HG02759 (cell line): ENCODE data around the gene WDR86.

ENCODE experiments used
- ATAC-seq: cut with Tn5 transposase; IDR thresholded peaks from one replicate; pipeline ENCODE4 v1.9.1; 2021; ENCODE audit warnings: mild to moderate bottlenecking, moderate library complexity; ENCODE audit not compliant: unreplicated experiment

The WDR86 gene

GRCh38 chr7:151428378-151429236 lies 18.8 kb upstream of the WDR86 start:
- ATAC-seq, result no peak

- no peak for ATAC-seq
Observed at GRCh38 chr7:151427705-151428377, 18.0 kb upstream of the WDR86 start.

- ATAC-seq, result no peak
Observed at GRCh38 chr7:151426904-151427704, 17.3 kb upstream of the WDR86 start.

- ATAC-seq, result no peak
Observed at GRCh38 chr7:151426441-151426903, 16.6 kb upstream of the WDR86 start.

GRCh38 chr7:151425670-151426440 lies 16.0 kb upstream of the WDR86 start:
- ATAC-seq, result no peak

- no peak for ATAC-seq
Observed at GRCh38 chr7:151424799-151425198, 15.0 kb upstream of the WDR86 start.

- ATAC-seq, result no peak
Observed at GRCh38 chr7:151423936-151424335, 14.1 kb upstream of the WDR86 start.

- no peak for ATAC-seq
Observed at GRCh38 chr7:151423226-151423625, 13.4 kb upstream of the WDR86 start.

- no peak for ATAC-seq
Observed at GRCh38 chr7:151422212-151422611, 12.4 kb upstream of the WDR86 start.

- ATAC-seq, result no peak
Observed at GRCh38 chr7:151420144-151420543, 10.3 kb upstream of the WDR86 start.

- no peak for ATAC-seq
Observed at GRCh38 chr7:151416941-151417315, 7.1 kb upstream of the WDR86 start.

- ATAC-seq, result no peak
Observed at GRCh38 chr7:151416112-151416940, 6.5 kb upstream of the WDR86 start.

GRCh38 chr7:151415375-151416105 lies 5.7 kb upstream of the WDR86 start:
- no peak for ATAC-seq

GRCh38 chr7:151413241-151413640 lies 3.4 kb upstream of the WDR86 start:
- ATAC-seq, result no peak

GRCh38 chr7:151412318-151412717 lies 2.5 kb upstream of the WDR86 start:
- no peak for ATAC-seq

GRCh38 chr7:151411551-151411950 lies 1.7 kb upstream of the WDR86 start:
- ATAC-seq, result no peak

- ATAC-seq, result no peak
Observed at GRCh38 chr7:151410405-151411390, 860 bp upstream of the WDR86 start.
